ENCODE results near the gene NDUFB5.
A peak's percentile ranks its signal among the peaks of the same experiment; 100 is the strongest.
"Not testable (repeated sequence)": the region's sequence is repeated elsewhere in the genome, so short reads cannot be mapped to it uniquely, and the experiment has no call there.

The NDUFB5 gene

DNA sequence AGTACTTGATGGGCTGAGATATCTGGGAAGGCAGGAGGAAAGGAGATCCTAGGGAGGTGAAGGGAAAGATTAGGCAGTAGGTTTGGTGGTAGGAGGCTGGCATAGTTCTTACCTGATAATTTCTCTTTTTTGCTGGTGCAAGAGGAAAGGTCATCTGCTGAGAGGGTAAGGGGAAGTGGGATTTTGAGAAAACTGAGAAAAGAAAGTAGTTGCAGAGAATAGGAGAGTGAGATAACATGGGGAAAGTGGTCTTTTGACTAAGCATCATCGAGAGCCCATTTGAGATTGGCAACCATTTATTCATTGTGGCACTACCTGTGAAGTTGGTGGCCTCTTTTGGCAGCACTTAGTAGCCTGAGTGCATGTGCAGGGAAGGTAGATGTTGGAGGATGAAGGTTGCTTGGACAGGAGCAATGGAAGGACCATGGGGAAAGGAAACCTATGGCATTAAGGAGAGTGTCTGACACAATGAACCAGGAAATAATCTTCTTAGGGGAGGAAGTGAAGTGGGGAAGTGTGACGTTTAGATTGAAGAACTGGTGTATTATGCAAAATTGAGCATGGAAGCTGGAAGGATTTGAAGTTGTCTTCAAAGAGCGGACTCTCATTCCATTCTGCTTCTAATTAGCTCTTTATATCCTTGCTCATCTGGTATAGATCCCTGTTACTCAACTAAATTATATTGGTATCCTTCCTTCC, 26.3 kb downstream of the NDUFB5 start:
- no peak for DNase-seq (ENCODE audit: low read depth in 2 of 2)

DNA sequence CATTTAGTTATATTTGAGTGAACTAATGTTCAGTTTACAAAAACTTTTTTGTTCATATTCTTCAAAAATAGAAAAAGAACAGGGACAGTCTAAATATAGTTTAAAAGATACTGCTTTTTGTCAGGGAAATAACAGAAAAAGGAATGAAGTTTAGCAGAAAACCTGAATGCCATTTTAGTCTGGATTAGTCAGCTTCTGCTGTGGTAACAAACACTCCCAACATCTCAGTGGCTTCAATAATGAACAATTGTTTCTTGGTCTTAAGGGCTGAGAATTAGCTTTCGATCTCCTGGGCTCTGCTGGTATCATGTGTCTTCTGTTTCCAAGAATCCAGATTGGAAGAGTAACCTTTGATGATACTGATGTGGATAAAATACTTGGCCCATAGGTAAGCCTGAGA, 35.9 kb downstream of the NDUFB5 start:
- DNase-seq (ENCODE audit: low read depth in 2 of 2) = no peak

DNA sequence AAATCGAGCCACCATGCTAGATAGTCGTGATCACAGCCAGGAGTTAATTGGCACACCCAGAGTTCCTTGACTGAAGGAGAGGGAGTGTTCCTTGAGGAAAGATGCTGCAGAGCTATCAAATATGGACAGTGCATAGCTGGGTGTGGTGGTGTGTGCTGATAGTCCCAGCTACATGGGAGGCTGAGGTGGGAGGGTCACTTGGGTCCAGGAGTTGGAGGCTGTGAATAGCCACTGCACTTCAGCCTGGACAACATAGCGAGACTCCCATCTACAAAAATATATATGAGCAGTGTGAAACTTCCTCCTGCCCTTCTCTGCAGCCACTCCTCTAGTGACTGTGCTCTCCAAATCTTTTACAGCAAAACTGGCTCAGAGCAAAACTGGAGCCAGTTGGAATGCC, 38.3 kb downstream of the NDUFB5 start:
- no peak for DNase-seq (ENCODE audit: low read depth in 2 of 2)

DNA sequence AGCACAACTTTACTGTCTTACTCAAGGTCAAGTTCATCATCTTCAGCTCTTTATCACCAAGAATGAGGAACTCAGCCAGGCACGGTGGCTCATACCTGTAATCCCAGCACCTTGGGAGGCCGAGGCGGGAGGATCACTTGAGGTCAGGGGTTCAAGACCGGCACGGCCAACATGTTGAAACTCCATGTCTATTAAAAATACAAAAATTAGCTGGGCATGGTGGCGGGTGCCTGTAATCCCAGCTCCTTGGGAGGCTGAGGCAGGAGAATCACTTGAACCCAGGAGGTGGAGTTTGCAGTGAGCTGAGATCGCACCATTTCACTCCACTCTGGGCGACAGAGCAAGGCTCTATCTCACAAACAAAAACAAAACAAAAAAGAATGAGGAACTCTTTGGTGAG, 39.2 kb downstream of the NDUFB5 start:
- not testable (repeated sequence) for DNase-seq (ENCODE audit: low read depth in 2 of 2)

DNA sequence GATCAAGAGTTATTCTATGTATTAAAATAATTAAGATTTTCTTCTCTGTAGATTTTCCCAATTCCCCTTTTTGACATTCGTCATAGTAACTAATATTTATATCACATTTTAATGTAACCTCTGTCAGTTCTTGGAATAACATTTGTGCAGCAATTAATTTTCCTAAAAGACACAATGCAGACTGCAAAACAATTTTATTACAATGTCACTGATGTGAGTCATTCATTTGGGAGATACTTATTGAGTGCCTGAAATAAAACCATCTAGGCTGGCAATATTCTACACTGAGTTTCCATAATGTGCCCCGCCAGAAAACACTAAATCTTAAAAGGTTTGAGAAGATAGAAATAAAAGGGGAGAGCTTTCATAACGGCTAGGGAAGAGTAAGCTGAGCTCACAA, 41.6 kb downstream of the NDUFB5 start:
- DNase-seq (ENCODE audit: low read depth in 2 of 2) = no peak

DNA sequence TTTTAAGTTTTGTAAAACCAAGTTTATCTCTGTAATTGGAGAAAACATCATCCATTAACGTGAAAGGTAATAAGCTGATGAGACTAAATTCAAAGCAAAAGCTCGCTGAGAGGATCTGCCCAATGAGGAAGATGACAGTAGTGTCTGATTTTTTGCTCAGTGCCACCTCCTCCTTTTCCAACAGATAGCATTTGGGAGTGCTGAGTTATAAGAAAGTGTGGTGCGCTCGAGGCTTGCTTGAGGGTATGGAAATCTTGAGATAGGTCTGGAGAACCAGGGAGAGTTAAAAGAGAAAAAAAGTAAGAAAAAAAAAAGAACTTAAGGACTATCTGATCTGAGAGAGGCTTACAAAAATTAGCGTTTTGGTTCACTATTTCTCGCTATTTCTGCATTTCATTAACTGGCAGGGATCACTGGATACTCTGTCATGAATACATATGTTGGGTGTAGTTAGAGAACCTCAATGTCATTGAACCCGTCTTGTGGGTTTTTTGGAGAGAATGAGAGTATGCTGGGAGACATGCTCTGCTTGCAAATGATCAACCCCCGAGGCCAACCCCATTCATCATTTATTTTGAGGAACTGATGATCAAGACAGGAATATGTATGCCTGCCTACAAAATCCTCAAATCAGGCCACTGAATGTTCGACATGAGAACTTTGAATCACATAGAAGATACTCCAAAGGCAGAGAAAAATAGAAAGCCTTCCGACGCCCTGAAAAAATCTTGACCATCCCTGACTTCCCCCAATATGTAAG, 47.3 kb downstream of the NDUFB5 start:
- DNase-seq (ENCODE audit: low read depth in 2 of 2) = no peak

DNA sequence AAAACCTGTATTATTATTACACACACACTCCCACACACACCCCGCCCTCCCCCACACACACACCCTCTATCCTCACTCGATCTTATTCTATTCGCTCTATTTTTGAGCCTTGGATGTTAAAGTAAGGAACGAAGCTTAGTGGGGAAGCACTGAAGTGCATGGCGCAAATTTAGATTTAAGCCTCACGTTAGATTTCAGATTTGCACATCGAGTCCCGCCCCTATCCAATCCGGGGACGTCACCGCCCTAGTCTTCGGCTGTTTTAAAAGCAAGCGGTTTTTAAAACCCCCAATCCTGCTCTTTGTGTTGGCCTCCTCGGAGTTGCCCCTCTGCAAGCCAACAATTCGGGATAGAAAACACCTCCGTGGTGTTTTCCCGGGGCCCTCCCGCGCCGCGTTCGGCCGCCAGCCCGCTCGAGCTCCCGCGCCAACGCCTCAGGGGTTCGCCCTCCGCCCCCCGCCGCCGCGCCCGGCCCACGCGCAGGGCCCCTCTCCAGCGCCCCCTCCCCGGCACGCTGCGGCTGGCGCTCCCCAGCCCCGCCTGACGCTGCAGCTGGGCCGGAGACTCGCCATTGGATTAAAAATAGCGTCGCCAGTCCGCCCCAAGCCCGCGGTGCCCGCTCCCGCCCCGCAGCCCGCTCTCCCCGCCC, 48.0 kb downstream of the NDUFB5 start, which contains the start of gene USP13:
Gene USP13, plus strand, starts transcription at position 594 of the 649 bp plus-strand sequence. CDS start 186 bp downstream, outside the sequence.
- peak; percentile 11 to 15 for DNase-seq (ENCODE audit: low read depth in 2 of 2)

DNA sequence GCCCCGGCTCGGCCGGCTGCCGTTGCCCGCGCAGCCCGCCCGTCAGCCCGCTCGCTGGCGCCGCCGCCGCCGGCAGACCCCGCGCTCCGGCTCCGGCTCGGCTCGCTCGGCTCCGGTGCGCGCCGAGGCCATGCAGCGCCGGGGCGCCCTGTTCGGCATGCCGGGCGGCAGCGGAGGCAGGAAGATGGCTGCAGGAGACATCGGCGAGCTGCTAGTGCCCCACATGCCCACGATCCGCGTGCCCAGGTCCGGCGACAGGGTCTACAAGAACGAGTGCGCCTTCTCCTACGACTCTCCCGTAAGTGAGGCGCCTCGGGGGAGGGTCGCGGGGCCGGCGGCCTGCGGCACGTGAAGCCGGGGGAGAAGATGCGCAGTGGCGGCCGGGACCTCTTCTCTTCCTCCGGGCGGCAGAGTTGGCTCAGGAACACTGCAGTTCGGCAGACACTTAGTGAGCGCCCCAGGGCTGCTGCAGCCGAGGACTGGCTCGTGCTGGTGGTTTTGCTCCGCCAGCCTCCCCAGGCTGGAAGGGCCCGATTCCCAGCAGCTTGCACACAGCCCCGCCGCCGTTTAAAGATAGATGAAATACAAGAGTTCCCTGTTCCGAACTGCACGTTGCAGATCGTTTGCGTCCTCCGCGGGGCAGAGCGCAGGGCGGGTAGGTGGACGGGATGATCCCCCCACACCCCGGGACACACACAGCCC, 48.7 kb downstream of the NDUFB5 start:
- DNase-seq (ENCODE audit: low read depth in 2 of 2) = peak; percentile 16 to 36

DNA sequence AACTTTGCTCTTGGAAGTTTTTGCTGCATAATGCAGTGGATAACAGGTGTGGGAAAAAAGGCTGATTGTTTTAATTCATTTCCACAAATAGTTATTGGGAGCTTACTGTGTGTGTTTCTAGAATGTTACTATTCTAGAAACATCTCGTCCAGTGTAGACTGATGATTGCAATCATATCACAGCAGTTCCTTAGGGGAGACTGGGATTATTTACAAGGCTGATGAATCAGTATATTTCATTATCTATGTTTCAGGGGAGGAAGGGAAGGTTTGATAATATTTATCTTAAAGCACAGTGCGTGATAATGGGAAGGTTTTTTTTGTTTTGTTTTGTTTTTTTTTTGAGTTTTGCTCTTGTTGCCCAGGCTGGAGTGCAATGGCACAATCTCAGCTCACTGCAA, 50.6 kb downstream of the NDUFB5 start:
- no peak for DNase-seq (ENCODE audit: low read depth in 2 of 2)

DNA sequence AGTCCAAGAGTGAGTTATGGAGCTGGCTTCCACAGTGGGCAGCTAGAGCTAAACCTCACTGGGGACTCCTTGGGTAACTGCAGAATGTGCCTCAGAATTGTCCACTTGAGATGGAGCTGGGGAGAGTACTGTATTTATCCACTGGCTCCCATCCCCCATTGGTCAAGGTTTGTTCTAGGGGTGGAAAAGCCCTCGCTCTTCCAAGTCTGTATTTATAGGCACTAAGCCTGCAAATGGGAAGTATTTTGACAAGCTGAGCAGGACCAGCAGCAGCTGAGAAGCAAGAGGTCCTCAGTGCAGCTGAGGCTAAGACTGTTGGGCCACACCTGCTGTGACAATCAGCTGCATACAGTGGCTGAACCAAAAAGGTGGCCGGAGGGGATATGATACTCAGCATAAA, 54.0 kb downstream of the NDUFB5 start:
- DNase-seq (ENCODE audit: low read depth in 2 of 2) = no peak

DNA sequence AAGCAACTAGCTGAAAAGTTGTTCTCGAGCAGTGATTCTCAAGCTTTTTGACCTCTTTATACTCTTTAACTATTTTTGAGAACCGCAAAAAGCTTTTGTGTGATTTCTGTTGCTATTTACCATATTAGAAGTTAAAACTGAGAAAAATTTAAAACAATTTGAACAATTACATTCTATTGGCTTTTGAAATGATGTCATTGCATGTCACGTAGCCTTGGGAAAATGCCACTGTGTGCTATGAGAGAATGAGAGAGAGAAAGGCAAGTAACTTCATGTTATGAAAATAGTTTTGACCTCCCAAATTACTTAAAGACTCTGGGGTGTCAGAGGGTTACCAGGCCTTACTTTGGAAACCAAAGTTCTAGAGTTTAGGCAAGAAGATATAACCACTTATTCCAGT, 56.3 kb downstream of the NDUFB5 start:
- DNase-seq (ENCODE audit: low read depth in 2 of 2) = no peak

DNA sequence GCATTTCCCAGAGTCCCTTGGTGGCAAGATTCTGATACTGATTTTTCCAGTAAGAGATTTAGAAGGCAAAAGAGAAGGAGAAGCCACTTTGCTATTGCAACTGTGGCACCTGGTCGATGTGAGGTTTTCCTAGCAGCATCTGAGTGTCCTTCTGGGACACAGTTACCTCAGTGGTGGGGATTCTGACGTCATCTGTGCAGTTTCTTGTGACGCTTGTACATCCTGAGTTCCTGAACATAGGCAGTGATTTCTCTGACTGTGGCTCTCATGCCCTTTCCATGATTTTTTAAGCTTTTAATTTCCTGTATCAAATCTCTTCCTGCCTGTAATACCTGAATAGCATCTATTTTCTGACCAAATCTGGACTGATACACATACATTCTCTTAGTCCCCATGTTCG, 57.2 kb downstream of the NDUFB5 start:
- no peak for DNase-seq (ENCODE audit: low read depth in 2 of 2)

DNA sequence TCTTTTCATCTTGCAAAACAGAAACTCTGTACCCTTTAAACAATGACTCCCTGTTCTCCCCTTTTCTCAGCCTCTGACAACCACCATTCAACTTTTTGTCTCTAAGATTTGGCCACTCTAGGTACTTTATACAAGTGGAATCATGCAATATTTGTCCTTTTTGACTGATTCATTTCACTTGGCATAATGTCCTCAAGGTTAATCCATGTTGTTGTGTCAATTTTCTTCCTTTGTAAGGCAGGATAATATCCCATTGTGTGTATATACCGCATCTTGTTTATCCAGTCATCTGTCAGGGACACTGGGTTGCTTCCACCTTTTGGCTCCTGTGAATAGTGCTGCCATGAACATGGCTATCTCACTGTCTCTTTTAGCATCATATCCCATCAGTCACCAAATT, 58.5 kb downstream of the NDUFB5 start:
- no peak for DNase-seq (ENCODE audit: low read depth in 2 of 2)

DNA sequence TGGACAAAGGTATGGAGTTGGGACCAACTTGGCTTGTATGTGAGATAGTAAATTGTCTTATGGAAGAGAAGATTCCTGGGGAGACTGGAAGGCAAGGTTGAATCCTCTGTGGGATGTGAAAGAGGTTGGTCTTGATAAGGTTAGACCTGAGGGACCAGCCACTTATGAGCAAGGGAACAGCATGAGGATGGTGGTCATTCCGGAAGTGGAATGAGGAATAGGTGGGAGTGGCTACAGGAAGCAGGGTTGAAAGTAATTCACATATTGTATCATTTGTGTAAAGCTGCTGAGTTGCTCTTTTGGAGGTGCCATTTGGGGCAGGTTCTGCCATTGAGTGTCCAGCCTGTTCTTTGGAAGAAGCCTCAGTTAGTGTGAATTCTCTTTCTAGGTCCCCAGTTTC, 61.4 kb downstream of the NDUFB5 start:
- no peak for DNase-seq (ENCODE audit: low read depth in 2 of 2)

DNA sequence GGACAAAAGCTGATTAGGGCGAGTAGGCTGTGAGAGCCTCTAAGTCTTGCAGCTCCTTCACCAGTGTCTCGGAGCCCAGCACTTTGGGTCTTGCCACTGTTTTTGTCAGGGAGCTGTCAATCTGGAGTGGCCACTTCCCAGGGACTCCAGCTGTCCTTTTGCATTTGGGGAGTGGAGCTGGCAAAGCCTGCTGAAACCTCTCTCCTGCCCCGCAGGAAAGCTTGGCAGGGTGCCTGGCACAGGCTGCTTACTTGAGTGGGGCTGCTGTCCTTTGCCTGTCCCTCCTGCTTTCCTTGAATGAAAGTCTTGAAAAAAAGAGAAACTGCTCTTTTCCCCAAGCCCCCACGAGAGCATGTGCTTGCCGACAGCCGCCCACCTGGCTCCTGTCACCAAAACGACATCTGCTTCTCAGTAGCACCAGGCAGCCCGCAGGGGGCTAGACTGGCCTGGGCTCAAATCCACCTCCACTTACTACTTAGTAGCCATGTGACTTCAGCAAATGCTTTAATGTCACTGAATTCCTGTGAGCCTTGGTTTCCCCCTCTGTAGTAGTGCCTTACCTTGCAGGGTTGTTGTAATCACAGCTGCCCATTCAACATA, 61.9 kb downstream of the NDUFB5 start:
- no peak for DNase-seq (ENCODE audit: low read depth in 2 of 2)

DNA sequence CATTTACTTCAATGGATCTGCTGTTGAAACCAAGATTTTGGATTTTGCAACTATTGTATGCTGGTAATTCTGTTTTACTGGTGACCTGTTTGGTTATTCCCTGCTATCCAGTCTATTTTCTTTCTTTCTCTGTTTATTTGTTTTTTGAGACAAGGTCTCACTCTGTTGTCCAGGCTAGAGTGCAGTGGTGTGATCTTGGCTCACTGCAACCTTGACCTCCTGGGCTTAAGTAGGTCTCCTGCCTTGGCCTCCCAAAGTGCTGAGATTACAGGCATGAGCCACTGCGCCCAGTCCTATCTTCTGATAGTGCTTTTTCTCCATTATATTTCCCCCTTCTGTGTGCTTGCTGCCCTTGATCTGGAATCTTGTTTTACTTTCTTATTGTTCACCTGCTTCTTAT, 63.8 kb downstream of the NDUFB5 start:
- DNase-seq (ENCODE audit: low read depth in 2 of 2) = no peak

DNA sequence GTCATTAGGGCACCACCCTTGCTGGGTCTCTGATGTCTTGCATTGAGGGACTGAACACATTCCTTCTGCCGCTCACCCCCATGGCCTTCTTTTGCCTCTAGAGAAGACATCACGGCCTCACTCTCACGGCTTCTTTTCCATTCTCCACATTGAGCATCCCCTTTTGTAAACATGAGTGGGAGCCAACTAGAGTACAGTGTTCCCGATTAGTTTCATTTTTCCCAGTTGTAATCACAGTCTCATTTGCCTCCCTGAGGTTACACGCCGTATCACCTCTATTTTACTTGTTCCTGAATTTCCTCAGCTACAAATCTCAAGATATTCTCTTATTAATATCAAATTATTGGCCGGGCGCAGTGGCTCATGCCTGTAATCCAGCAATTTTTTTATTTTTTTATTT, 65.7 kb downstream of the NDUFB5 start:
- no peak for DNase-seq (ENCODE audit: low read depth in 2 of 2)

DNA sequence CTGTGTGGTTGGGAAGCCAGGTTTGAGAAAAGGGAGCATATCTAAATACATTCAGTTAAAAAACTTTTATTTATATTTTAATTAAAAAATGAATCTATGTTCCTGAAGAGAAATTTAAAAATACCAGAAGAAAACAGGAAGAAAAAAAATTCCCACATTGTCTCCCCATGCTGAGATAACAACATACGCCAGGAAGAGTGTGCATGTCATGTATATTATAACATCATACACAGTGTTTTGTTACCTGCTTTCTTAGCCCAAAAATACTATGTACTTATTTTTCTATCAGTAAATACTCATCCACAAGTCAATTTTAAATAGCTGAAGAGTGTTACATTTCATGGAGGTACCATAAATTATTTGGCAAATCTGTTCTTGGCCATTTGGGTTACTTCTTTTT, 66.7 kb downstream of the NDUFB5 start:
- DNase-seq (ENCODE audit: low read depth in 2 of 2) = no peak

DNA sequence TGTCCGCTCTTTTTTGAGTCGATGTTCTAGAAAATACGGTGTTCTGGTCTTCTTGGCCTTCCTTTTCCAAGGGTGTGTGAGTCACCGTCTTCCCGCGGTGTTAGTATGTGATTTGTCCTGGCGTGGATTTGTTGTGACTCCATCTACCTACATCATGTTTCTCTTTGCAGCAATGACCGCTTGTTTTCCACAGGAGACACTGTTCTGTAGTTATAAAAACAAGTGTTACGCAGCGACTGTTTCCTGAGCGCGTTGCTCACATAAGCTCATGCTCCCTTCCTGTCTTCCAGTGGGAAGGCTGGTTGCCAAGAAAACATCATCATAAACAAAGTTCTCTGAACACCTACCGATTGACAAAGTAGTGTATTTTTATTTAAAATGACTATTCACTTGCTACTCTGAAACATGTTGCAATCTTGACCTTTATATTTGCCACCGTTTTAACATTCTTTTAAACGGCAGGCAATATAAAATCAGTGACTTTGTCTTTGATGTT, 67.2 kb downstream of the NDUFB5 start:
- DNase-seq (ENCODE audit: low read depth in 2 of 2) = no peak

DNA sequence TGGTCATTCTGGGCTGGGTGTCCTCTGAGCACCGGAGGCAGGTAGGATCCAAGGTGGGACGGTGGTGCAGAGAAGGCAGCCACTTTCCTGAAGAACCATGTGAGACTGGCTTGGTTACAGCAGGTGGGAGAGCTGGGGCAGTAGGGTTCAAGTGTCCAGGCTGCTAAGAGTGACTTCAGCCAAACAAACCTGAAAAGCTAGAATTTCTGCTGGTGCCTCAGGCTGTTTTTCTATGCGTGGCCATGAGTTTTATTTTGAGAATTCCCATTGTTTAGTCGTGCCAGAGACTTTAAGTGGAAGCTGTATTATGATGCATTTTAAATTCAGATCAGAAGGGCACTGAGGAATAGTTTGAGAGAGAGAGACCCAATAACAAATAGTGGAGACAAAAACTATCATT, 68.3 kb downstream of the NDUFB5 start:
- DNase-seq (ENCODE audit: low read depth in 2 of 2) = no peak

DNA sequence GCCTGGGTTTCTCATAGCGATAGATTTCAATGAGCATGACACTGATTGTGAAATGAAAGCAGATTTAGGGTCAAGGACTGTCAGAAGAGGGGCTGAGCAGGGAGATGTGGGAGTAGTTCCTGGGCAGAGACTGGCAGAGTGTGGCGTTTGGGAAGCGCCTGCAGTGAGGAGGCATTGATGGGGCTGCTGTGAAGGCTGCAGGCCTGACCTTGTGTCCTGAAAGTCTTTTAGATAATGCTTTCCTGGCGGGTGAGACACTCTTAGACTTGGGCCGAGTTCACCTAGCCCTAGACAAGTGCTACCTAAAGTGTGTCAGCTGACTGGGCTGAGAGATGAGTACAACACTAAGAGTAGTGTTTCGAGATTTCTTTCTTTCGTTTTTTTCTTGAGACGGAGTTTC, 68.9 kb downstream of the NDUFB5 start:
- no peak for DNase-seq (ENCODE audit: low read depth in 2 of 2)

DNA sequence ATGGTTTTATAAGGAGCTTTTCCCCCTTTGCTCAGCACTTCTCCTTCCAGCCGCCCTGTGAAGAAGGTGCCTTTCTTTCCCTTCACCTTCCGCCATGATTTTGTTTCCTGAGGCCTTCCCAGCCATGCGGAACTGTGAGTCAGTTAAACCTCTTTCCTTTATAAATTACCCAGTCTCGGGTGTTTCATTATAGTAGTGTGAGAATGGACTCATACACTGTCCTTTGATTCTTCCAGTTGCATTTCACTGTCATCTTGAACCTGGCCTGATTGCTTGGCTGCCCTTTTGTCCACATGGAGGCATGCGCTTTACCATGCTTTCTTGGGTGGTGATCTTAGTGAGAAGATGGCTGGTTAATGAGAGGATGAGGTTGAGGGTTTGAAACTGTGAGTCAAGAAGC, 71.5 kb downstream of the NDUFB5 start:
- DNase-seq (ENCODE audit: low read depth in 2 of 2) = no peak

Measured in stimulated activated CD8-positive, alpha-beta memory T cell treated with anti-CD3 and anti-CD28 coated beads, Interleukin-7, amount 100 ng/mL, for 1 hour (primary cell).